Measurements from ENCODE around the gene SLC1A6. TPM values are rescaled to one million over a fixed set of nuclear protein-coding genes. Genes with fewer than 3 reads are reported as not detected.

SLC1A6 gene
- total RNA-seq, 1 donor from 2014 or later, result not detected

DNA sequence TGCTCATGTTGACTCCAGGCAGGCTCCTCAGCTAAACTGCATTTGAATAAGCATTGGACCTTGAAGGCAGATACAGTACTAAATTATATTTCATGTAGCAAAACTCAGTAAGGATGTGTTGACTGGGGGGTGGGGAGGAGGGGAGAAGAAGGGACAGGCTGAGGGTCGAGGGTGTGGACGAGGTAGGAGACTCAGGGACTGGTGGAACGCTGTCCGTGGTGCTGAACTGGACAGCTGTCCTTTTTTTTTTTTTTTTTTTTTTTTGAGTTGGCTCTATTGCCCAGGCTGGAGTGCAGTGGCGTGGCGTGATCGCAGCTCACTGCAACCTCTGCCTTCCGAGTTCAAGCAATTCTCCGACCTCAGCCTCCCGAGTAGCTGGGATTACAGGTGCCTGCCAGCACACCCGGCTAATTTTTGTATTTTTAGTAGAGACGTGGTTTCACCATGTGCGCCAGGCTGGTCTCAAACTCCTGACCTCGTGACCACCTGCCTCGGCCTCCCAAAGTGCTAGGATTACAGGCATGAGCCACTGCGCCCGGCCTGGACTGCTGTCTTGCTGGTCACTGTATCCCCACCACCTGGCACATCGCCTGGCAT lies 36.4 kb upstream of the SLC1A6 start:
- H3K27me3 ChIP-seq, result peaks cover 14% of the 10 kb centered on the region
- H3K4me1 ChIP-seq, result no peaks in the 10 kb centered on the region
- DNase-seq (no peak), ATAC-seq (no peak)
- TF ChIP-seq, protein P1, sequence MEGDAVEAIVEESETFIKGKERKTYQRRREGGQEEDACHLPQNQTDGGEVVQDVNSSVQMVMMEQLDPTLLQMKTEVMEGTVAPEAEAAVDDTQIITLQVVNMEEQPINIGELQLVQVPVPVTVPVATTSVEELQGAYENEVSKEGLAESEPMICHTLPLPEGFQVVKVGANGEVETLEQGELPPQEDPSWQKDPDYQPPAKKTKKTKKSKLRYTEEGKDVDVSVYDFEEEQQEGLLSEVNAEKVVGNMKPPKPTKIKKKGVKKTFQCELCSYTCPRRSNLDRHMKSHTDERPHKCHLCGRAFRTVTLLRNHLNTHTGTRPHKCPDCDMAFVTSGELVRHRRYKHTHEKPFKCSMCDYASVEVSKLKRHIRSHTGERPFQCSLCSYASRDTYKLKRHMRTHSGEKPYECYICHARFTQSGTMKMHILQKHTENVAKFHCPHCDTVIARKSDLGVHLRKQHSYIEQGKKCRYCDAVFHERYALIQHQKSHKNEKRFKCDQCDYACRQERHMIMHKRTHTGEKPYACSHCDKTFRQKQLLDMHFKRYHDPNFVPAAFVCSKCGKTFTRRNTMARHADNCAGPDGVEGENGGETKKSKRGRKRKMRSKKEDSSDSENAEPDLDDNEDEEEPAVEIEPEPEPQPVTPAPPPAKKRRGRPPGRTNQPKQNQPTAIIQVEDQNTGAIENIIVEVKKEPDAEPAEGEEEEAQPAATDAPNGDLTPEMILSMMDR (IDR thresholded peaks at IDR 0.05), result no peak
- H3K9me3 ChIP-seq, result no peaks in the 10 kb centered on the region
- no peaks in the 10 kb centered on the region for H3K36me3 ChIP-seq
- H3K27ac ChIP-seq, result no peak overlapping the region
- intact Hi-C loops (cut with DNase I), result no loop called here
- no peak overlapping the region for H3K4me3 ChIP-seq

DNA sequence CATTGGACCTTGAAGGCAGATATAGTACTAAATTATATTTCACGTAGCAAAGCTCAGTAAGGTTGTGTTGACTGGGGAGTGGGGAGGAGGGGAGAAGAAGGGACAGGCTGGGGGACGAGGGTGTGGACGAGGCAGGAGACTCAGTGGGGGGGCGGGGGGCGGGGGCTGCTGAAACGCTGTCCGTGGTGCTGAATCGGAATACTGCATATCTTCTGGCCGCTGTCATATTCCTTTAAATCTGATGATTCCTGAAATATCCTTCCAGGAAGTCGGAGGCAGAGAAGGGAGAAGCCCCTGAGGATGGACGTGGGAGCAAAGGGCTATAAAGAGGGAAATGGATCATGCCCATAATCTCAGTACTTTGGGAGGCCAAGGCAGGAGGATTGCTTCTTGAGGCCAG lies 34.9 kb upstream of the SLC1A6 start:
- no peak for ATAC-seq

DNA sequence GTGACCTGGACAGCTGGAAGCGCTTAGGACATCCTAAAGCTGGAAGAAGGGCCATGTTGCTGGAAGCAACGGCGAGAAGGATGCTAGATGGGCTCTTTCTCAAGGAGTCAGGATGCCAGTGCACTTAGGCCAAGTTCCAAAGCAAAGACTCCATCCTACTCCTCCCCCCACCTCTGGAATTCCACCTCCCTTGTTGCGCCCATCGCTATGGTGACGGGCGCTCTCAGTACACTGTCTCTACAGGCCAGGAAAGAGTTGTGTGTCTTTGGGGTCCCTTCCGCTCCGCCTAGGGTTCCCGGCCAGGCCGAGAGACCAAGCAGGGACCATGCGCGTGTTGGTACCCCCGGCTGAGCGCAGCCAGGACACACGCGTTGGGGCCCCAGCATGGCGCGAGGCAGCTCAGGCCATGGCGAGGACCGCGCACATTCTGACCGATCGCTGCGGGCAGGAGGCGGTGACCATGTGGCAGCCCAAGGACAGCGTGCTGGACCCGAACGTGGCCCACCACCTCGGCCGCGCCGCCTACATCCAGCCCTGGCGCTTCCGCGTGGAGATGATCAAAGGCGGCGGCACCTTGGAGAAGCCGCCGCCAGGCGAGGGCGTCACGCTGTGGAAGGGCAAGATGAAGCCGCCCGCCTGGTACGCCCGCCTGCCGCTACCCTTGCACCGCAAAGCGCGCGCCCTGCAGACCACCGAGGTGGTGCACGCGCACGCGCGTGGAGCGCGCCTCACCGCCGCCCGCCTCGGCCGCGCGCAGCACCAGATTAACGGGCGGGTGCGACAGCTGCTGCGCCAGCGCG lies 31.0 kb upstream of the SLC1A6 start:
- H3K4me1 ChIP-seq, result no peaks in the 10 kb centered on the region
- H3K27ac ChIP-seq, result no peak overlapping the region
- H3K36me3 ChIP-seq, result no peaks in the 10 kb centered on the region
- H3K9me3 ChIP-seq, result no peaks in the 10 kb centered on the region
- DNase-seq, result no peak
- no peak overlapping the region for H3K4me3 ChIP-seq
- TF ChIP-seq, protein P1 (IDR thresholded peaks at IDR 0.05), result no peak
- peaks cover 33% of the 10 kb centered on the region for H3K27me3 ChIP-seq
- ATAC-seq, result no peak
- intact Hi-C loops (cut with DNase I), result no loop called here

More for the DNA sequence above, 34.9 kb upstream of the SLC1A6 start:
- Histone ChIP-seq H3K27me3 (peaks cover 26% of the 10 kb centered on the region), H3K9me3 (no peaks in the 10 kb centered on the region), H3K27ac (no peak overlapping the region), H3K36me3 (no peaks in the 10 kb centered on the region), H3K4me1 (no peaks in the 10 kb centered on the region), H3K4me3 (no peak overlapping the region)
- intact Hi-C loops (cut with DNase I), result no loop called here
- no peak for DNase-seq
- TF ChIP-seq, protein P1 (IDR thresholded peaks at IDR 0.05), result no peak

DNA sequence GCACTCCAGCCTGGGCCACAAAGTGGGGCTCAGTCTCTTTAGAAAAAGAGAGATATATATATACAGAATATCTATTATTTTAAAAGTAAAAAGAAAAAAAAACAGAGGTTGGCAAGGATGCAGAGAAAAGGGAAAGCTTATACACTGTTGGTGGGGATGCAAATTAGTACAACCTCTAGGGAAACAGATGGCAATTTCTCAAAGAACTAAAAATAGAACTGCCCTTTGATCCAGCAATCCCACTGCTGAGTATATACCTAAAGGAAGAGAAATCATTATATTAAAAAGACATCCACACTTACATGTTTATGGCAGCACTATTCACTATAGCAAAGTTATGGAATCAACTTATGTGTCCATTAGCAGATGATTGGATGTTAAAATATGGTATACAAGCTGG lies 28.6 kb upstream of the SLC1A6 start:
- TF ChIP-seq, protein P1 (IDR thresholded peaks at IDR 0.05), result no peak
- DNase-seq, result no peak
- intact Hi-C loops (cut with DNase I), result no loop called here
- Histone ChIP-seq H3K36me3 (no peaks in the 10 kb centered on the region), H3K4me3 (no peak overlapping the region), H3K9me3 (no peaks in the 10 kb centered on the region), H3K4me1 (no peaks in the 10 kb centered on the region), H3K27me3 (peaks cover 23% of the 10 kb centered on the region), H3K27ac (no peak overlapping the region)
- no peak for ATAC-seq

DNA sequence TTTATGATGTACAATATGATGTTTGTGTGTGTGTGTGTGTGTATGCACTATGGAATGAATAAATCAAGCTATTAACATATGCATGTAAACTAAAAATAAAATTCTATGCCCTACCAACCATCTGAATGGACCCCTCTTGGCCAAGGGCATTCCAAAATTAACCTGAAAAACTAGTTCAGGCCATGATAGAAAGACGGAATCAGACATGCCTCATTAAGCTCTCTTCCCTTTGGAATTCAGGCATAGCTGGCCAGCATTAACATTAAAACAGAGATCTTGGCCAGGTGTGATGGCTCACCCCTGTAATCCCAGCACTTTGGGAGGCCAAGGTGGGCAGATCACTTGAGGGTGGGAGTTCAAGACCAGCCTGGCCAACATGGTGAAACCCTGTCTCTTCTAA lies 18.3 kb upstream of the SLC1A6 start:
- TF ChIP-seq, protein P1 (IDR thresholded peaks at IDR 0.05), result no peak
- H3K27ac ChIP-seq, result no peak overlapping the region
- H3K9me3 ChIP-seq, result no peaks in the 10 kb centered on the region
- peaks cover 16% of the 10 kb centered on the region for H3K27me3 ChIP-seq
- H3K4me3 ChIP-seq, result no peak overlapping the region
- no peak for DNase-seq
- ATAC-seq, result no peak
- H3K36me3 ChIP-seq, result no peaks in the 10 kb centered on the region
- intact Hi-C loops (cut with DNase I), result no loop called here
- H3K4me1 ChIP-seq, result no peaks in the 10 kb centered on the region
